Tibial nerve (tissue), 4 donors: ENCODE data around the gene PLXNC1. TPM values are rescaled to one million over a fixed set of nuclear protein-coding genes. Genes with fewer than 3 reads are reported as not detected.

Experiments used
- DNase-seq, 2 donors: peaks; one replicate each; pipeline ENCODE4 v3.0.0-alpha.2; 2019; ENCODE audit warnings: low spot score in 2 of 2
- H3K27ac ChIP-seq, 4 donors: fragments of 200-600 bp; sonication (generic) in 3 of 4; one replicate each; pipeline ENCODE4 v1.5.1; 2017 to 2019; ENCODE audit warnings: mild to moderate bottlenecking in 1 of 4
- H3K27me3 ChIP-seq, 2 donors: fragments of 200-600 bp; sonication (generic) in 1 of 2; one replicate each; pipeline versions ENCODE4 v1.5.1 to v1.6.0; 2017 to 2019
- H3K36me3 ChIP-seq, 3 donors: fragments of 200-600 bp; sonication (generic); one replicate each; pipeline ENCODE4 v1.5.1; 2018 to 2019
- H3K4me1 ChIP-seq, 4 donors: fragments of 200-600 bp; sonication (generic) in 3 of 4; one replicate each; pipeline ENCODE4 v1.5.1; 2017 to 2019
- H3K4me3 ChIP-seq, 4 donors: fragments of 200-600 bp; sonication (generic) in 3 of 4; one replicate each; pipeline ENCODE4 v1.5.1; 2017 to 2019; ENCODE audit warnings: mild to moderate bottlenecking in 1 of 4, moderate library complexity in 1 of 4
- H3K9me3 ChIP-seq, 4 donors: fragments of 200-600 bp; sonication (generic) in 3 of 4; one replicate each; pipeline ENCODE4 v1.5.1; 2017 to 2019
- EP300 ChIP-seq, 2 donors: sonication (generic); formaldehyde crosslinking; IDR thresholded peaks; one replicate each; pipeline ENCODE4 v1.6.1; 2017; ENCODE audit warnings: antibody characterized with exemption in 2 of 2, mild to moderate bottlenecking in 1 of 2
- POLR2A ChIP-seq, 2 donors: fragments of 450-650 bp; IDR thresholded peaks; one replicate each; pipeline ENCODE4 v1.6.1; 2017; ENCODE audit warnings: antibody characterized with exemption in 2 of 2, mild to moderate bottlenecking in 2 of 2, moderate library complexity in 2 of 2
- WGBS, 2 donors: methylation state at CpG; one replicate each; pipeline ENCODE4 v1.1.5; 2018; 5-methylcytosine and 5-hydroxymethylcytosine counted together
- total RNA-seq, 4 donors: library from RNA; depleted of rRNA; stranded (reverse); fragments of >200 nt; gene quantifications; one replicate each; pipeline ENCODE4 v1.1.0, GENCODE V29; 2016
- TF ChIP-seq, protein P1 (sequence below), 5 experiments: fragments of 200-600 bp in 3 of 5; fragments of 450-650 bp in 2 of 5; sonication (generic) in 3 of 5; IDR thresholded peaks; one replicate each; pipeline ENCODE4 v1.5.1; 2016 to 2019; ENCODE audit warnings: antibody characterized with exemption in 5 of 5, mild to moderate bottlenecking in 3 of 5, moderate library complexity in 2 of 5

The PLXNC1 gene
- total RNA-seq, 4 donors from 2014 or later, result 9.0 to 20.8 (median 11.4) TPM

DNA sequence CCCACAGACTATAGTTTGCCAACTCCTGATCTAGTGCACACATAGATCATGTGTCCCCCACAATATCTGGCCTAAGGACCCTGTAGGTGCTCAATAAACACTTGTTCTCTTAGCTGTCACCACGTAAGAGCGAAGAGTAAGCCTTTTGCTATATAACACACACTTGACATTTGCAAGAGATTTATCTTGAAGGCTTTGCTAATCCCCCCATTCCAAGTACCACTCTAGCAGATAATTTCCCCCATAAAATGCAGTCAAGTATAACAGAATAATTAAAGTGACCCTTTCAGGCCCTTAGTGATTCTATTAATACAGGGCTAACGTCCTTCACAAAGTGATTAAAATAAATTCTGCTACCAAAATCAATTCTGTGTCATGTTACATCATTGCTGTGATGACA lies 87.5 kb downstream of the PLXNC1 start:
- 80 to 81% methylated on average over 3 of the region's 3 CpGs for WGBS, 2 donors
- no peak overlapping the region for H3K27ac ChIP-seq

DNA sequence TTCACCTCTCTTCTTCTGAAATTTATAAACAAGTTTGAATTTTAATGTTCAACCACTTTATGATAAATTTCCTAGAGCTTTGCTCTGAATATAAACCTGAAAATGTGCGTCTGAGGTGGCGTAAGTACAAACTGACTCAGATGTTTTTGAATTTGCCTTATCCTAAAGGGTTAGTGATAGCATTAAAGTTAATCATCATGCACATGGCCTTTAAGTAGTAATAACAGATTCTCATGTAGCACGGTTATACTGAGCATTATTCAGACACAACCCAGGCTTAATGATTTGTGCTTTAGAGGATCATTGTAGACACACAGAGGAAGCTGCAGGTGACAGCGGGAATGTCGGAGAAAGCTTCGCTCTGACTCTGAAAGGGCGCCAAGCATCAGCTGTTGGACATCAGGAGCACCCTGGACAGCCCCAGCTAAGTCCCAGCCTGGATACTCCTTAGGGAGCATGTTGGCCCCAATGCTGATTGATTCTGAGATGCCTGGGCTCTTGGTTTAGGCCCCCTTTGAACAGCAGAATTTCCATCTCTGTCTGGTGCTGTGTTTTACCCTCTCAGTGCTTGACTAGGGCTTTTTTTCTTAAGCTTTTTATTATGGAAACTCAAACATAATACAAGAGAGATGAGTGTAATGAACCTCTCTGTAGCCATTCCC lies 91.1 kb downstream of the PLXNC1 start:
- no peak for DNase-seq
- Histone ChIP-seq H3K9me3 (no peaks in the 10 kb centered on the region), H3K4me3 (no peak overlapping the region), H3K36me3 (no peaks in the 10 kb centered on the region), H3K4me1 (peaks cover 0 to 8% (median 0%) of the 10 kb centered on the region in 4 donors), H3K27ac (no peak overlapping the region), H3K27me3 (no peaks in the 10 kb centered on the region)
- WGBS, 2 donors, result 91 to 94% methylated on average over 7 of the region's 7 CpGs
- TF ChIP-seq, protein P1, sequence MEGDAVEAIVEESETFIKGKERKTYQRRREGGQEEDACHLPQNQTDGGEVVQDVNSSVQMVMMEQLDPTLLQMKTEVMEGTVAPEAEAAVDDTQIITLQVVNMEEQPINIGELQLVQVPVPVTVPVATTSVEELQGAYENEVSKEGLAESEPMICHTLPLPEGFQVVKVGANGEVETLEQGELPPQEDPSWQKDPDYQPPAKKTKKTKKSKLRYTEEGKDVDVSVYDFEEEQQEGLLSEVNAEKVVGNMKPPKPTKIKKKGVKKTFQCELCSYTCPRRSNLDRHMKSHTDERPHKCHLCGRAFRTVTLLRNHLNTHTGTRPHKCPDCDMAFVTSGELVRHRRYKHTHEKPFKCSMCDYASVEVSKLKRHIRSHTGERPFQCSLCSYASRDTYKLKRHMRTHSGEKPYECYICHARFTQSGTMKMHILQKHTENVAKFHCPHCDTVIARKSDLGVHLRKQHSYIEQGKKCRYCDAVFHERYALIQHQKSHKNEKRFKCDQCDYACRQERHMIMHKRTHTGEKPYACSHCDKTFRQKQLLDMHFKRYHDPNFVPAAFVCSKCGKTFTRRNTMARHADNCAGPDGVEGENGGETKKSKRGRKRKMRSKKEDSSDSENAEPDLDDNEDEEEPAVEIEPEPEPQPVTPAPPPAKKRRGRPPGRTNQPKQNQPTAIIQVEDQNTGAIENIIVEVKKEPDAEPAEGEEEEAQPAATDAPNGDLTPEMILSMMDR (IDR thresholded peaks at IDR 0.05), result no peak
- TF ChIP-seq EP300 (IDR thresholded peaks at IDR 0.05) (no peak), POLR2A (IDR thresholded peaks at IDR 0.05) (no peak)

More for the DNA sequence above, 87.5 kb downstream of the PLXNC1 start:
- Histone ChIP-seq H3K9me3 (no peaks in the 10 kb centered on the region), H3K36me3 (no peaks in the 10 kb centered on the region), H3K4me3 (no peak overlapping the region), H3K27me3 (no peaks in the 10 kb centered on the region), H3K4me1 (peaks cover 0 to 8% (median 0%) of the 10 kb centered on the region in 4 donors)
- TF ChIP-seq EP300 (IDR thresholded peaks at IDR 0.05), result no peak
- no peak for DNase-seq

DNA sequence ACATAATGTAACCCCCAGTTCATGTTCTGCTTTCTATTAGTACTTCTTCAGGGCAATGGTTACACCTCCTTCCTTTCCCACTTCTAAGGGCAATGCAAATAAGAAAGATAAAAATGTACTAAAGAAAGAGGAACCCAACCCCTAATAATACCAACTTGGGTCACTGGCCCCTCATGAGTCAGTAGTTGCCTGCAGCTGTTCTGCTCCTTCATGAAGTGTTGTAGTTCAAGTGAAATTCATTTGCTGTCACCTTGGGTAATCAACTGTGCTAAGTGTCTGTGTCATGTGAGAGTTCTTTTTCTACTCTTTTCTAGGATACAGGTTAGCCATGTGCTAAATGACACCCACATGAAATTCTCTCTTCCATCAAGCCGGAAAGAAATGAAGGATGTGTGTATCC lies 91.8 kb downstream of the PLXNC1 start:
- Histone ChIP-seq H3K4me1 (peaks cover 0 to 13% (median 0%) of the 10 kb centered on the region in 4 donors), H3K9me3 (no peaks in the 10 kb centered on the region), H3K27me3 (no peaks in the 10 kb centered on the region), H3K27ac (no peak overlapping the region), H3K4me3 (no peak overlapping the region), H3K36me3 (no peaks in the 10 kb centered on the region)
- TF ChIP-seq, protein P1 (IDR thresholded peaks at IDR 0.05), result no peak
- TF ChIP-seq EP300 (IDR thresholded peaks at IDR 0.05), result no peak
- no peak for TF ChIP-seq POLR2A (IDR thresholded peaks at IDR 0.05)
- WGBS, 2 donors, result 93 to 96% methylated on average over 1 of the region's 1 CpG
- no peak for DNase-seq

DNA sequence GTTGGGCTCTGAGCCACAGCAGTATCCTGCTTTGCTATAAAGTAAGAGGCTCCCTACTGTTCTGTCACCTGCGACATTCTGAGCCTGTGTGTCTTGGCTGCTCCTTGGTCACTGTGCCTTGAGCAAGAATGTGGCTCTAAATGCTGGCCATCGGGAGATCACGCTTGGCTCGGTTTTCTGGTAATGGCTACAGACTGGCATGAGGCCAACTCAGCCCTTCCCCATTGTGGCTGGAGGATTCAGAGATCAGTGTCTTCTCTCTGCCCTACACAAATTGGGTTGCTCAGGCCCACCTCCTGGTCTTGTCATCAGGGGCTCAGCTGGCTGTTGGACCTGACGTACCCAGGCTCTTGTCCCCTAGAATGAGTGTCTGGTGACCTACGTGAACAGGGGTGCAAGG lies 94.5 kb downstream of the PLXNC1 start:
- H3K27me3 ChIP-seq, result no peaks in the 10 kb centered on the region
- WGBS, 2 donors, result 62 to 76% methylated on average over 5 to 6 of the region's 6 CpGs
- H3K4me1 ChIP-seq, result peaks cover 0 to 13% (median 0%) of the 10 kb centered on the region in 4 donors
- no peak overlapping the region for H3K27ac ChIP-seq
- H3K4me3 ChIP-seq, result no peak overlapping the region
- no peaks in the 10 kb centered on the region for H3K36me3 ChIP-seq
- DNase-seq, result no peak
- H3K9me3 ChIP-seq, result no peaks in the 10 kb centered on the region
- TF ChIP-seq EP300 (IDR thresholded peaks at IDR 0.05) (no peak), POLR2A (IDR thresholded peaks at IDR 0.05) (no peak)
- TF ChIP-seq, protein P1 (IDR thresholded peaks at IDR 0.05), result no peak

DNA sequence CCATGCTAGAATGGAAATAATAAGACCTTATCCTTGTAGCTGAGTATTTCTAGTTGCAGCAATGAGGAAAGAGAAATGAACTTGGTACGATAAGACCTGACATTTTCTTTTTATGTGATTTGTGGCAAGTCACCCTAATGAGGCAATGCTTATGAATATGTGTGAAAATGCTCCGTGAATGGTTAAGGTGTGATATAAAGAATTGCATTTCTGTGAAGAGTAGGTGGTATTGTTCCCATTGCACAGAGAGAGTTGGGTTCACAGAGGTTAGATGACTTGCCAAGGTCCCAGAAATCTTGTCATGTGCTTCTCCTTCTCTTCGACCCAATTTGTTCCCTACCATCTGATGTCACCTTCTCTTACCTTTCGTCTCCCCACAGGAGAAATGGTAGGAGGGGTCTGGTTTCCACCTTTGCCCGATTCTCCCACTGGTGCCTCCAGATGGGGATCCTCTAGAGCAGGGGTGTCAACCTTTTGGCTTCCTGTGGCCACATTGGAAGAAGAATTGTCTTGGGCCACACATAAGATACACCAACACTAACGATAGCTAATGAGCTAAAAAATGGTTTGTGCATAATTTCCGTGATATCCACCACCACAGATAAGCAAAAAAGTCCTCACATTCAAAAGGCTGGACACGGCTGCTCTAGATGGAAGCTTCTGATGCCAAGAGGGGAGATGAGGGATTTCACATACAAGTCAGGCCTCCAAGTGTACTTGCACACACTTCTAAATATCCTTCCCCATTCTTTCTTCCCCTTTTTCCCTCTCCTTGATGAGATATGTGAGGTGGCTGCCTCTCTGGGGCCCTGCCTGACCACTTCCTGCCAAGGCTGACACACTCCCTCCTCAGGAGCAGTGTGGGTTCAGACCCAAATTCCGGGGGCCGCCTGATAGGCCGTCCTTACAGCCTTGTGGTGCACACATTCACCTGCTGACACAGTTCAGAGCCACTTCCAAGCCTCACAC lies 96.1 kb downstream of the PLXNC1 start:
- TF ChIP-seq, protein P1 (IDR thresholded peaks at IDR 0.05), result no peak
- TF ChIP-seq EP300 (IDR thresholded peaks at IDR 0.05) (no peak), POLR2A (IDR thresholded peaks at IDR 0.05) (no peak)
- 81 to 88% methylated on average over 11 of the region's 11 CpGs for WGBS, 2 donors
- peaks cover 0 to 10% (median 0%) of the 10 kb centered on the region in 4 donors for H3K4me1 ChIP-seq
- H3K36me3 ChIP-seq, result no peaks in the 10 kb centered on the region
- no peaks in the 10 kb centered on the region for H3K9me3 ChIP-seq
- no peak for DNase-seq
- H3K4me3 ChIP-seq, result no peak overlapping the region
- no peak overlapping the region for H3K27ac ChIP-seq
- H3K27me3 ChIP-seq, result no peaks in the 10 kb centered on the region
